Activated naive CD4-positive, alpha-beta T cell treated with Interleukin-2 at 50 U/mL for 16 hours (primary cell): ENCODE data around the gene TNS3.

Experiments used
- DNase-seq: peaks from one replicate; pipeline ENCODE4 v3.0.0-alpha.2; 2020

Gene TNS3

DNA sequence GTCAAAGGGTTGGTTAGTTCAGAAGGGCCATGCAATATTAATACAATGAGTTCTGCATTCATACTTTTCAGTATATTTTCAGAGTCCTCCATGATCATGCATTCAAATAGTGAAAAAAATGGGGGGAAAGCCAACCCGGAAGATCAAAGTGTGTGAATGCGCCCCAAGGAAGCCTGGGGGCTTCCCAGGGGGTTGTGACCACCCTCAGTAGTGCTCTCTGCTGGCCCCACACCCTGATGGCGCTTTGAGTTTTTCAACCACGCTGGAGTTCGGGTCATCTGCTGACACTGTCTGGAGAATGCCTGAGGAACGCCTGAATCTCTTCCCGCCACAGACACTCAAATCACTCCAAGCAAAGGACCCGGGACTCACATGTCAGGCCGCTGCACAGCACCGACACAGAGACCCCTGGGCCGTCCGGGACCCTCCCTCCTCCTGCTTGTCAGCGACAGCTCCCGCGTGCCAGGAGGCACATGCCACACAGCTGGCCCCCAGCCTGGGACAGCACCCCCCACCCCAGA, 1.0 kb downstream of the TNS3 start:
- no peak for DNase-seq

DNA sequence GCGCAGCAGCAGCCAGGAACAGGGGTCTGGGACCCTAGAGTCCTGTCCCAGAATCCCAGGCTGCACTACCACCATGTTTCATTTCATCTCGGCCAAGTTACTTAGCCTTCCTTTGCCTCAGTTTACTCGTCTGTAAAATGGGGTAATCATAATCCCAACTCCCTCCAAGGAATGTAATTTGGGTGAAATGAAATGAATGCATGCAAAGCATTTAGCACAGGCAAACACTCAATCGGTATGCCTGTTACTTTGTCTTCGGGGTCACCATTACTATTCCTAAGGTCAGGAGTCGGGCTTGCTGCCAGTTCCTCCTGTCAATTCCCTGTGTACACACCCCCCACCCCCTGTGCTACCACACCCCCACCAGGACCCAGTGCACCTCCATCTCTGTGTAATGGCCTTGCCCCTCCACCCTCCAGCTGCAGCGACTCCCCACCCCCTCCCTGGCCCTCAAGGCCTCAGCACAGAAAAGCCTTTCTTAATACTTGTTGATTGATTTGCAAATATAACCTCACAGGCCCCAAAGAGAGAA, 1.7 kb downstream of the TNS3 start:
- no peak for DNase-seq

DNA sequence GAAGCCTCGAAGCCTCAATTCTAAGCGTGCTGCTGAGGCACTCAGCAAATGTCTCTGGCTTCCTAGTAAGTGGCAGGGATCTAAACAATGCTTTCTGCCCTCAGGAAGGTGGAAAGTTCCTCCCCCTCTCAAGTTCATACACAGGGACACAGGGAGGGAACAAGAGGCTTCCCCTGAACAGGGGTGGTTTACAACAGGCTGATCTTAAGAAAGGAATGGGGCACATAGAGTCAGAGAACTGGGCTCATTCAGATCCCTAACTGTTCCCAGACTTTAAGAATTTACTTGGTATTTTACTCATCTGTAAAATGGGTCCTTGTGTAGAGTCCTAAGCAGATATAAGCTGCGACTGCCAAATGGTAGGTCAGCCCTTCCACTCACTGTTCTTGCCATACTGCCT, 2.5 kb downstream of the TNS3 start:
- DNase-seq = no peak

DNA sequence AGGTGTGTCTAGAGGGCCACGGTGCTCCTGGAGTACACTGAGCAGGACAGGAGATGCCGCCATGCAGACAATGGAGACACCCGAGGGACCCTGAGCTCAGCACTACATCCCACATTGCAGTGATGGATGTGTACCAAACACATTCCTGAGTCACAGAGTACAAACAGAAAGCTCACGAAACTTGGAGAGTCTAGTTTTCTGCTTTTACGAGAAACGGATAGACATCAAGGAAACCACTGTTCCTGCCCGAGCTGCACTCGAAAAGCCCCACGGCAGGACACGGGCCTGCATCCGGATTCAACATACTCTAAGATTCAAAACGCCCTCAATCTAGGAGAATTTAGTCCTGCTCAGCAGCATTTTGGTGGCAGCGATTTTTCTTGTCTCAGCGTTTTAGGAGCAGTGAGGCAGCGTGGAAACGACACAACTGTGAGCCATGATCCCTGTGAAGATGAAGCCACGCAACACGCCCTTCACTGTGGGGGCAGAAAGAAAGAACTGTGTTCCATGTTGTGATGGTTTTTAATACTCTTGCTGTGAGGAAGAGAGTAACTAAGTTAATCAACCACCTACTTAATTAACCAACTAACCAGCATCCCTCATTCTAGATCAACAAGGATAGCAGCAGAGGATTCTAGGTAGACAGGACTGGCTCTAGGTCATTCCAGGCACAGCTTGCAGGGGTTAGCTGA, 3.2 kb downstream of the TNS3 start:
- DNase-seq = no peak

DNA sequence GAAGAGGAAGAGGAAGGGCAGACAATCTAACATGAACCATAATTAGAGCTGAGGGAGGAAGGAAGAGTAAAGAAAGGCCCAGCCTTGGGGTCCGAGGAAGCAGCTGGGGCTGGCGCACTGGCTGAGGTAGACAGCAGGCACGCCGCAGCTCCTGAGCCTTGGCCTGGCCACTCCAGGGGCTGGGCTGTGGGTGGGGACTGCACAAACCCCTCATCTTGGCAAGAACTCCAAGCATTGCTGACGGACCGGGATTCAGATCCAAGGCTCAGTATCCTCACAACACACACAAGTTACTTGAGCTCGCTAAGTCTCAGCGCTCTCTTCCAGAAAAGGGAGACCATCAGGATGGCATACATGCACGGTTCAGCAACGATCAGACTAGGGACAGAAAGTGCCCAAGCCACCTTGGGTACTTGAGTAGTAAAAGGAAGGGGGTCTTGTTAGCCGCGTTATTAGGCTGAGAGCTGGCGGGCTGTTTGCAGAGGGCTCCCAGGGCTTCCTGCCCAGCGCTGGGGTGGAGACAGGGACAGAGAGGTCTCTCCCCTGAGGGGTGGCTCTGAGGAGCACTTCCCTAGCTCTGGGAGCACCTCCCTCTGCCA, 4.5 kb downstream of the TNS3 start:
- no peak for DNase-seq

DNA sequence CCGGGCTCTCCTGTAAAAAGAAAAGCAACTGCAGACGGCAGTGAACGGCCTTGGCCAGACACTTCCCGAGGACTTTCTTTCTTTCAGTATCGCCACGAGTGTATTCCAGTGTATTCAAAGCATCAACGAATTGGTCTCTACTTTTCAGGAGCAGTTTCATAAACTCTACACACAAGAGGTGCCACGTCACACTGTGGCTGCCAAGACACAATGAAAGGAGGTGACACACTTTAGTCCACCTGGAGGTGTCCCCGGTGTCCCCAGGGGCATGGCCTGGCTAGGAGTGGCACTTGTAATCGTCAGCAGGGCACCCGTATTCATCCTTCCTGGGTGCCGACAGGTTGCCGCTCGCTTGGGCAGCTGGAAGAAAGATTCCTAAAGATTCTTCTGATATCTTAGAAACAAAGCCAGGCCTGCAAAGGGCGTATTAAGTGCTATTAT, 5.0 kb downstream of the TNS3 start:
- no peak for DNase-seq

DNA sequence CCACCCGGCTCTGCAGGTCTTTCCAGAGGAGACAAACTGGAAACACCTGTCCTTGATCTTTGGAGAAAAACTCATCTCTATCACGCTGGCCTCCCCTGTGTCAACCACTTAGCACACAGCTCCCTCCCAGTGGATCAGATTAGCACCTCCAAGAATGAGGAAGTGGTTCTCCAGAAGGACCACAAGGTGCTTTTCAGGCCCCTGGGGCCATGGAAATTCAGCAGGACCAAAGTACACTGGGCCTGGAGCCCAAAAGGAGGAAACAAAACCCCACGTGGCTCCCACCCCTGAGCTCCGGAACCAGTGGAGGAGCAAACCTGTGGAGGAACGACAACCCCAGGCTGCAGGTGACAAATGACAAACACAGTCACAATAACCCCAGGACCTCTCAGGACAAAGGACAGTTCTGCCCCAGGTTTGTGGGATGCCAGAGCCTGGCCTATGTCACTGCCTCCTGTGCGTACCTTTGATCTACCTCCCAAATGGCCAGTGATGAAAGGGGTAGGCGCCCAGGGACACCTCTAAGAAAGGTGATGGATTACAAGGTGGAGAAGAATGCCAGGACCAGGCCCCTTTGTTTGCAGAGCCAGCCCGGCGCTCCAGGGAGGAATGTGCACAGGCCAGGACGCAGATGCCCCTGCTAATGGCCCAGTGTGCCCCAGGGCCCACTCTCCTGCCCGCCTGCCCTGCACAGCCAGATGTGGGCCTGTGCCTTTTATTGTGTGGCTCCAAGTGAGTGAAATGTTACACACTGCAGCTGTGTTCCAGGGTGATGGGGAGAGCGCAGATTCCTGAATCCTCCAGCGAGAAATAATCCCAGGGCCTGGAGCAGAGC, 5.7 kb downstream of the TNS3 start:
- no peak for DNase-seq

DNA sequence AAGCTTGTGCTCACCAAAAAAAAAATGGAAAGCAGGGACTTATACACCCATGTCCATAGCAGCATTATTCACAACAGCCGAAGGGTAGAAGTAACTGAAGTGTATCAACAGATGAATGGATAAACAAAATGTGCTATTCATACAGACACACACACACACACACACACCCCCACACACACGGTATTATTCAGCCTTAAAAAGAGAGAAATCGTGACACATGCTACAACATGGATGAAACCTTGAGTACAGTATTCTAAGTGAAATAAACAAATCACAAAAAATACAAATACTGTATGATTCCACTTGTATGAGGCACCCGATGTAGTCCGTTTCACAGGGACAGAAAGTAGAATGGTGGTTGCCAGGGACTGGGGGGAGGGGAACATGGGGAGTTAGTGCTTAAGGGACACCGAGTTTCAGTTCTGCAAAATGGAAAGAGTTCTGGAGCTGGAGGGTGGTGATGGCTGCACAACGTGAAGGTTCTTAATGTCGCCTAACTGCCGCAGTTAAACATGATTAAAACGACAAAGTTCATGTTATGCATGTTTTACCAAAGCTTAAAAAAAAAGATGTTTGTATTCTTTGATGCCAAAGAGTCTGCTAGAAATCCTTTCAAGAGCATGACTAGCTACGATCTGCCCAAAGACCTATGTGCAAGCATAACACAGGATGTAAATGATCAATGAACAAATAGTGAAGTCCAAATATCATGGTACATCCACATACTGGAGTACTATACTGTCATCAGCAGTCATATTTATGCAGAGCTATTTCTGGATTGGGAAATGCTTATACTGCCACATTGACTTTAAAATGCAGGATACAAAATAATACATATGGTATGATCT, 7.2 kb downstream of the TNS3 start:
- no peak for DNase-seq

DNA sequence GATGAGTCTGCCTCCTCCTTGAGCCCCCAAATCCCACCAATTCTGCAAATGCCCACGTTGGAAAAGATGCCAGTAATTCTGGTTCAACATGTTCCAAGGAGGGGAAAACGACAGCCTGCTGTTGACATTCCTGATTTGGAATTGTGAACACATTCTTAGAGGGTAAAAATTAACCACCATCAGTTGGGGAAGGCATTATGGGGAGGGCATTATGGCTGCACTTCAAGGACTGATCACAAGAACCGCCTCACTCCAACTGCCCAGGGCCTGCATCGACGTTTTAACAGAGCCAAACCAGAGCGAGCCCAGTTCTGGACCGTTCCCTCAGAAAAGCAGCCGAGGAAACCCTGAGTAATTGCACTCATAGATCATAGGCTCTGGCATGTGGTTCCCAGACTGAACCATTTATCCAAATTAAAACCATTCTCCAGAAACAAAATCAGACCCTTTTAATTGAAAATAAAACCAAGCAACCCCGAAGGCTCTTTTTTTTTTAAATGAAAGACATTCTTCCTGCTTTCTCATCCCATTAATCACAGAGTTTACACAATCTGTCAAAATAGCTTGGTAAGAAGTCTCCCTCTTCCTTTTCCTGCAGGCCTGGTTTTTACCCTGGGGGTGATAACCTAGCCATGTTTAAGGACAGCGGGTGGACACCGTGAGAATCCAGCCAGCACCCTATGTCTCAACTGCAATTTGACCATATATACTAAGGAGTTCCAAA, 8.0 kb downstream of the TNS3 start:
- no peak for DNase-seq

DNA sequence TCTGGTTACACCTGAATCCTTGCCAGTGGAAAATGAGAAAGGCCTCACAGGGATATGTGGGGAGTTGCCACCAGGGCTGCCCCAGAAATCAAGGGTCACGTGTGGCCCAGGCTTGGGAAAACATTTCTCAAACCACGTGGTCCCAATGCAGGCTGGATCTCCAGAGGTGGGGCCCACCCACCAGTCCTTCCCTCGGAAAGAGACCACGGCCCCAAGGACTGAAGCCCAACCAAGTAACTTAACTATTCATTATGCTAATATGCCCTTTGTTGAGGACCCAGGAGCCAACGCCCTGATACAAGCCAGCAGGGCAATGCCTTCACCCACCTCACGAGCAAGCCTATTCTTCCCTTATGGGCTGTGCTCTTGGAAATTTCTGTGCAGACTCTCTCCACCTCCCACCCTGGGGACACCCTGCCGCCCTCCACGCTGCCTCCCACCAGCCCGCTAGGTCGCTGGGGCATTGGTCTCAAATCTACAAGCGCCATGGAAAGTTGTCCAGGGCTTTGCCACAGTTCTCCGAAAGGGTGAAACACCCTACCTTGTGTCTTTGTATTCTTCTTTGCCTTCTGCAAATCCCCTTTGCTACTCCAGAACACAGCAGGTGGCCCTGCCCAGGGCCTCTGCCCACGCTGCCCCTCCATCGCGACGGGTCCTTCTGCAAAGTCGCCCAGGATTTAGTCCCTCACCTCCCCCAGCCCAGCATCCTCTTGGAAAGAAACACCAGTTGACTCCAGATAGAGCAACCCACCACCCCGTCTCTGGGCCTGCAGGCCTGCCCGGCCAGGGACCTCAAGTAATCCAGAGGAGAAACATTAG, 8.8 kb downstream of the TNS3 start:
- DNase-seq = no peak

DNA sequence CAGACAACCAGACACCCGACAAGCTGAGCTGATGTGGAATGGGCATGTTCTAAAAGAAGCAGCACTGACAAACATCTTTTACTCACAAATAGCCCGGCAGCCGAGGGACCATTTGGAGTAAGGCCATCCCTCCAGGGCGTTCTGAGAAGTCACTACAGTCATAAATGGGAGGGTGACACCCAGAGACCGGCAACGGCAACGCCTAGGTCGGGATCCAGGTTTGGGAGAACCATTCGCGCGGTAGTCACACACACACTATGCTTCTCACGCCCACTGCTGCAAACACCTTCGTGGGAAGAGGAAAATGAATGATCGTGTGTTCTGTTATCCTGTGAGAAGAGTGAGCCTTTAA, 9.8 kb downstream of the TNS3 start:
- no peak for DNase-seq

DNA sequence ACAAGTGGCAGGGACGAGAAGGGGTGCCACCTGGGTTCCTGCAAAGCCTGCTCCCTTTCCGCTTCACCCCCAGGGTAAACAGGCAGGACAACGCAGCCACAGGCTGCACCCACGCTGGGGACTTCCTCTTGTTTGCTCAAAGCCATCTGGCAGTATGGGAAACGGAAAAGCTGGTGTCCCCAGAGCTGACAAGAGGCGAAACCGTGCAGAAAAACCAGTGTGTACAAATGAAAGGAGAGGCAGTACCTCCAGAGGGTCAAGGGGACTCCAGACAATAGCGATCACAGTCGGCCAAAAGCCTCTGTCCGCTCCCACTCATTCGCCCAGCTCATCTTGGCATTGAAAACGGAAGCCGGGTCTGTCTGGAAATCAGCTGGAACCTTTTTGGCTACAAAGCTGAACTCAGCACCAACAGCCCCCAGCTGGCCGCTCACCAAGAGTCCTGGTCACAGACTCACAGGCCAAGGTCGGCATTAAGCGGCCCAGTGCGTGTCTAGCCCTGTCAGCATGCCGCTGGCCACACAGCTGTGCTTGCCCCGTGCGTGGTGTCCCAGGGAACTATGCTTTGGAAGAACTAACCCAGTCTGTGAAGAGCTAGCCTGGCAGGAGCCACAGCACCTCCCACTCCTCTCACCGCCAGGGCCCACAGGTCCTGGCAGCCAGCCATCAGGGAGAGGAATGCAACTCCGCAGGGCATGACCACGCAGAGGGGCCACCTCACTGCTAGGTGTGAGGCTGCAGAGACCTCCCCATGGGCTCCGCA, 10.4 kb downstream of the TNS3 start:
- no peak for DNase-seq

DNA sequence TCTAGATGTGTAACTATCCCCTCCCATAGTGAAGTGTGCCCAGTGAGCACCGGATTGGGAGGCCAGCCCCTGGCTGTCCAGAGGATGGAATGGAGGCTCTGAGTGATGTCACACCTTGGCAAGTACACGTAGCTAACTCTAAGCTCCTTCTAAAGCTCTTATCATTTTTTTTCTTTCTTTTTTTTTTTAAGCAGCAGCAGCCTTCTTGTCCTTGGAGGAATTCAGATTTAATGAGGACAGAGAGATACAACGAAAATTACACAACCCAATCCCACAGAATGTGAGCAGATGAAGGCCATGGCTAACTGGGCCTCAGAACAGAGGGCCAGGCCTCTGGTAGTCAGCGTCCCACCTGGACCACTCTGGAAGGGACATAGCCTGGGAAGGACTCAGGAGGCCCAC, 11.3 kb downstream of the TNS3 start:
- no peak for DNase-seq

DNA sequence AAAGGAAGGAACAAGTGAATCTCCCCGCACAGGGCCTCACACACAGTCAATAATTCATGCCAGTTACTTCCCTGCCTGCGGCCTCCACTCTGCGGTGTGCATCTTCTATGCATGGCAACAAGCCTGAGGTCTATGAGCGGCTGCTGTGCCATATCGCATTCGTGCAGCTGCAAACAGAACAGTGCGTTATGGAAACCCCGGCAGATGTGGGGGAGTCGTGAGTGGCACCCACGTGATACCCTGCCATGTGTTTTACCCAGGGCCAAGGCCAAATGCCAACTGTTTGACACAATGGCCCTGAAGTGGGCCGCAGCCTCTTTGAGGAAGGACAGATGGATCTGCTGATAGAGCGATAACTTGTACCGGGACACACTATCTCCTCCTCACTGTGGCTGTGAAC, 13.4 kb downstream of the TNS3 start:
- DNase-seq = no peak

DNA sequence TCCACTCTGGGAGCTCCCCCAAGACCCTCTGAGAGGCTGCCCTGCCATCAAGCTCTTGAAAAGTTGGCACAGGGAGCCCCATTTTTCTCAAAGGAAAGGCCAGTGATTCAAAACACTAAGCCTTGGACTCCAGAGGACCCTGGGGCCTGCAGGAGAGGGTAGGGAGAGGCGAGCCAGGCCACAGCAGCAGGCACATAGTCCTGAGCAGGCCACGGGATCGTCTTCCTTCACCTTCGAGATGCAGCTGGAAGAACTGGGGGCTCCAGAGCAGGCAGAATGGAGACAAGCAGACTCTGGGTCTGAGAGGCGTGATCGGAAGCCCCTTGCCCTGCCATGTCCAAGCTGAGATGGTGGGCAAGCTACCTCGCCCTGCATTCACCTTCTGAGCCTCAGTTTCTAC, 13.9 kb downstream of the TNS3 start:
- DNase-seq = no peak

DNA sequence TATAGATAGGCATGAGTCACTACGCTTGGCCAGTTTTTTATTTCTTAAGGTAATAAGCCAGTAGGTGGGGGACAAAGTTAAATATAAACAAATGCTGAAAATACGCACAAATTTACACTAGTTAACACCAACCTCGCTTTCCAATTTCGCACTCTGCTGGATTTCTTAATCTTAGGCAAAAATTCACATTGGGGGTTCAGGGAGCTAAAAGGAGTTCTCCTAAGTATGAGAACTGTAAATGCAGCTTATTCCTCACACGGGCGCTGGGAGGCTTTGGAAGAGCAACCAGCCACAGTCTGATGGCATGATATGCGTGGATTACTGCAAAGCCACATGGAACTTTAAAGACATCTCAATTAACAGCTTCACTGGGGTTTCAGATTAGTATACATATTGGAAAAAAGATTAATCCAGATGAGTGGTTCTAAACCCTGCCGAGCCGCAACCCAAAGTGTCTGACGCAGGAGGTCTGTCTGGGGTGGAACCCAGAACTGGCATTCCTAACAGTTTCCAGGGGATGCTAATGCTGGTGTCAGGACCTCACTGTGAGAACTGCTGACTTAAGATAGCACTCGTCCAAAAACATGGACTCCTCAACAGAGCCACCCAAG, 16.2 kb downstream of the TNS3 start:
- DNase-seq = no peak

DNA sequence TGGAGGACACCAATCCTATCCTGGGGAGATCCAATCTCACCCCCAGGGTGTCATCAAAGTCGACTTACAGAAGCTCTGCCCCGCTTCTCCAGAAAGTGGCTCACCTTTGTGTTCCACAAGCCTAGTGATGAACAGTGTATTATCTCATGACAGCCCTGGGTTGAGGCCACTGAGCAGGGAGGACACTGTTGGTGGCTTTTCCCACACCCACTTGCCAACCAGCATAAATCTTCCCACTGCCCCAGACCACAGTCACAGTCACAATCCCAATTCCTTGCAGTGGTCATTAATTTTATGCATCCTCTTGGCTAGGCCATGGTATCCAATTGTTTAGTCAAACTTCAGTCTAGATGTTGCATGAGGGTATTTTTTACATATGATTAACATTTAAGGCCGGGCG, 18.4 kb downstream of the TNS3 start:
- no peak for DNase-seq

DNA sequence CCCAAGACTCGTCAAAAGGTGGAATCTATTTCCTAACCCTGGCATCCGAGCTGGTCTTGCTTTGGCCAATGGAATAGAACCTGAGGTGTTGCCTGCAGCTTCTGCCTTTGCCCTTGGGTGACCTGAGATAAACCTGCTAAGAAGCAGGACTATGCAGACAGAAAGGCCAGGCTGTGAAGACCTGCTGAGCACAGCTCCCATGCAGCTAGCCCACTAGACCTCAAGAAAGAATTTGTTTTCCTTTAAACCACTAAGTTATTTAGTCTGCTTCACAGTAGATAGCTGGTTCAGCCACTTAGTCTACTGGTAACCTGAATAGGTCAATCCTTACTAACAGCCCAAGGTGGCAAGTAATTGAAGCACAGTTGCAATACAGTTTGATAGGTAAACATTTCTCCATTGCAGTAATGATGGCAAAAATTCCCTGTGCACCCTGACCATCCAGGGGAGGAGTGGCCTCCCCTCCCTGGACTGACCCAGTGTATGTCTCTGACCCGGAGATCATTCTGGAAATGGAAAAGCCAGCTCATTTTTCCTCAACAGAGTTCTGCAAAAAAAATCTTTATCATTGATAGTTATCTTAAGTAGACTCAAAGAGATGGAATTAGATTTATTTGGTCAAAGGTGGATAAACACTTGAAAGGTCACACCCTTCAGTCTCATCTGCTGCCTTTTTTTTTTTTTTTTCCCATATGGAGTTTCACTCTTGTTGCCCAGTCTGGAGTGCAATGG, 20.0 kb downstream of the TNS3 start:
- DNase-seq = no peak
